SU-DHL-6 (cell line): Measurements from ENCODE around the gene STK4.

ENCODE experiments used
- CTCF ChIP-seq: fragments of 200-600 bp; sonication (generic); IDR thresholded peaks from one replicate; pipeline ENCODE4 v1.5.1; 2017; ENCODE audit warnings: antibody characterized with exemption, mild to moderate bottlenecking, low read length, moderate library complexity; ENCODE audit not compliant: insufficient read depth, poor library complexity, severe bottlenecking
- EZH2phosphoT487 ChIP-seq: fragments of 200-600 bp; sonication (generic), shearing (Covaris generic); conservative IDR thresholded peaks from 2 replicates; pipeline ENCODE4 v1.6.1; 2018; ENCODE audit warnings: mild to moderate bottlenecking, antibody characterized with exemption, low read length, moderate library complexity, mixed read lengths

- no peak for TF ChIP-seq CTCF
- no peak for TF ChIP-seq EZH2phosphoT487
These were observed 90.3 kb downstream of the STK4 start for GRCh38 chr20:45056473-45057173.
